DMS53 treated with DMSO at 0.1 percent for 48 hours (cell line): ENCODE results near the gene SNX6.
"Not testable (repeated sequence)": the region's sequence is repeated elsewhere in the genome, so short reads cannot be mapped to it uniquely, and the experiment has no call there.

Source experiments
- DNase-seq: peaks from one replicate; lab custom pipeline; 2025; ENCODE audit not compliant: unreplicated experiment; lab: John Stamatoyannopoulos, UW

SNX6 gene

DNA sequence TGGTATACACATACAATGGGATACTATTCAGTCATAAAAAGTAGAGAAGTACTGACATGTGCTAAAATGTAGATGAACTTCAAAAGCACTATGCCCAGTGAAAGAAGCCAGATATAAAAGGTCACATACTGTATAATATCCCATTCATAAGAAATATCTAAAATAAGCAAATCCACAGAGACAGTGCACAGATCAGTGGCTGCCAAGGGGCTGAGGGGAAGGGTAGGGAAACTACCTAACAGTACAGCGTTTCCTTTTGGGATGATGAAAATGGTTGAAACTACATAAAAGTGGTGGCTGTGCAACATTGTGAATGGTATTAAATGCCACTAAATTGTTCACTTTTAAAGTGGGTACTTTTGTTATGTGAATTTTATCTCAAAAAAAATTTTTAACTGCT, 102.4 kb downstream of the SNX6 start:
- no peak for DNase-seq

- not testable (repeated sequence) for DNase-seq
Measured at GRCh38 chr14:34524216-34524615, 105.7 kb downstream of the SNX6 start.

GRCh38 chr14:34522496-34522895, 107.5 kb downstream of the SNX6 start:
- DNase-seq = no peak

DNA sequence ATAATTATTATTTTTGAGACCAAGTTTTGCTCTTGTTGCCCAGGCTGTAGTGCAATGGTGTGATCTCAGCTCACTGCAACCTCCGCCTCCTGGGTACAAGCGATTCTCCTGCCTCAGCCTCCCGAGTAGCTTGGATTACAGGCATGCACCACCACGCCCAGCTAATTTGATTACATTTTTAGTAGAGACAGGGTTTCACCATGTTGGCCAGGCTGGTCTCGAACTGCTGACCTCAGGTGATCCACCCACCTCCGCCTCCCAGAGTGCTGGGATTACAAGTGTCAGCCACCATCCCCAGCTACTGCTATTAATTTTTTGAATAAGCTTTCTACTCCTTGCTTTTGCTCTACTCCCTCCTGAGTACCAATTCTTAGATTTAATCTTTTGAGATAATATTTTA, 108.9 kb downstream of the SNX6 start:
- not testable (repeated sequence) for DNase-seq

GRCh38 chr14:34520304-34520970, 109.5 kb downstream of the SNX6 start:
- DNase-seq = not testable (repeated sequence)
